PC-3 (cell line): ENCODE results near the gene KCTD16. TPM values are rescaled to one million over a fixed set of nuclear protein-coding genes. Genes with fewer than 3 reads are reported as not detected.

Experiments
- ATAC-seq: fragments of 200-7000 bp; cut with Tn5 transposase; 2 replicates; pipeline ENCODE4 v1.9.1; 2020; ENCODE audit warnings: mild to moderate bottlenecking, moderate library complexity
- BruUV-seq: library from RNA; stranded (reverse); fragments of 400-500 nt; replicated peaks from 2 replicates; lab custom pipeline; 2021; lab: Mats Ljungman, UMichigan
- CTCF ChIA-PET: fragments of 300-600 bp; sonication (Branson Sonifier 250); formaldehyde crosslinking; loops from one replicate; lab custom pipeline; 2022; ENCODE audit warnings: antibody characterized with exemption; lab: Charles Lee
- POLR2A ChIA-PET: fragments of 300-600 bp; sonication (Branson Sonifier 250); formaldehyde crosslinking; loops from one replicate; lab custom pipeline; 2022; ENCODE audit warnings: antibody characterized with exemption; ENCODE audit not compliant: unreplicated experiment; lab: Charles Lee
- DNase-seq: peaks from one replicate; pipeline ENCODE4 v3.0.0-alpha.2; 2015
- H2AFZ ChIP-seq: fragments of 300-600 bp; sonication (generic); 2 replicates; pipeline ENCODE4 v1.6.0; 2016; ENCODE audit warnings: antibody characterized with exemption, low read length
- H3F3A ChIP-seq: fragments of 300-600 bp; sonication (generic); one replicate; pipeline ENCODE4 v1.6.0; 2017; ENCODE audit warnings: antibody characterized with exemption, low read length, control low read depth, mild to moderate bottlenecking; ENCODE audit not compliant: unreplicated experiment
- H3K27ac ChIP-seq: fragments of 300-600 bp; sonication (generic); 2 replicates; pipeline ENCODE4 v1.5.1; 2016; ENCODE audit warnings: mild to moderate bottlenecking, low read length
- H3K27me3 ChIP-seq: fragments of 300-600 bp; sonication (generic); 2 replicates; pipeline ENCODE4 v1.6.1; 2016; ENCODE audit warnings: low read length, mixed read lengths
- H3K36me3 ChIP-seq: fragments of 300-600 bp; sonication (generic); 2 replicates; pipeline ENCODE4 v1.6.1; 2016; ENCODE audit warnings: low read depth, mixed run types, low read length, mixed read lengths
- H3K4me1 ChIP-seq: fragments of 300-600 bp; sonication (generic); 2 replicates; pipeline ENCODE4 v1.5.1; 2016; ENCODE audit warnings: low read length; ENCODE audit not compliant: insufficient read depth
- H3K4me2 ChIP-seq: fragments of 300-600 bp; sonication (generic); 2 replicates; pipeline ENCODE4 v1.6.0; 2016; ENCODE audit warnings: low read length
- H3K4me3 ChIP-seq: fragments of 300-600 bp; sonication (generic); 2 replicates; pipeline ENCODE4 v1.5.1; 2016; ENCODE audit warnings: mild to moderate bottlenecking, low read length, mixed read lengths
- H3K79me2 ChIP-seq: fragments of 300-600 bp; sonication (generic); 2 replicates; pipeline ENCODE4 v1.6.1; 2017; ENCODE audit warnings: low read length, mixed read lengths
- H3K9ac ChIP-seq: fragments of 300-600 bp; sonication (generic); 2 replicates; pipeline ENCODE4 v1.6.0; 2016; ENCODE audit warnings: mild to moderate bottlenecking, low read length
- H3K9me2 ChIP-seq: fragments of 300-600 bp; sonication (generic); replicated peaks from 2 replicates; pipeline ENCODE4 v1.6.1; 2016; ENCODE audit warnings: mixed run types, low read length, mixed read lengths
- H3K9me3 ChIP-seq: fragments of 300-600 bp; sonication (generic); 2 replicates; pipeline ENCODE4 v1.6.1; 2016; ENCODE audit warnings: low read length, mixed read lengths
- H4K20me1 ChIP-seq: fragments of 300-600 bp; sonication (generic); 2 replicates; pipeline ENCODE4 v1.6.1; 2016; ENCODE audit warnings: low read length, mixed read lengths
- EZH2 ChIP-seq: fragments of 300-600 bp; sonication (generic); IDR thresholded peaks from one replicate; pipeline ENCODE4 v1.6.1; 2017; ENCODE audit warnings: antibody characterized with exemption, mild to moderate bottlenecking, low read length; ENCODE audit not compliant: unreplicated experiment
- EZH2phosphoT487 ChIP-seq: fragments of 300-600 bp; sonication (generic); IDR thresholded peaks from 2 replicates; pipeline ENCODE4 v1.6.1; 2018; ENCODE audit warnings: mild to moderate bottlenecking, antibody characterized with exemption, low read length, borderline replicate concordance
- intact Hi-C: fragments of 100-400 bp; cut with micrococcal nuclease; formaldehyde crosslinking; loops from 2 replicates; pipeline ENCODE4 v1.9.0; 2023
- total RNA-seq: library from RNA; depleted of rRNA; stranded (reverse); fragments of >200 nt; gene quantifications from 2 replicates; pipeline ENCODE4 v1.2.3, GENCODE V29; 2014
- TF ChIP-seq, protein P1 (sequence below): fragments of 300-600 bp; sonication (generic); conservative IDR thresholded peaks from 2 replicates; pipeline ENCODE4 v1.5.1; 2017; ENCODE audit warnings: antibody characterized with exemption, low read depth, mild to moderate bottlenecking, low read length

KCTD16 gene
- total RNA-seq, 1 experiment from 2014 or later: not detected

- Histone ChIP-seq H3F3A (no peaks in the 10 kb centered on the region), H4K20me1 (no peaks in the 10 kb centered on the region), H3K9me3 (no peaks in the 10 kb centered on the region), H2AFZ (no peak overlapping the region), H3K9me2 (no peaks in the 10 kb centered on the region), H3K79me2 (no peaks in the 10 kb centered on the region), H3K4me2 (no peak overlapping the region), H3K27me3 (peaks cover 5% of the 10 kb centered on the region; the same call in 1 of the 2 replicates), H3K27ac (no peak overlapping the region), H3K9ac (no peak overlapping the region), H3K4me3 (no peak overlapping the region), H3K36me3 (no peaks in the 10 kb centered on the region), H3K4me1 (no peaks in the 10 kb centered on the region)
- ATAC-seq (no peak), DNase-seq (no peak)
- CTCF ChIA-PET: no interaction called here
- intact Hi-C loops: no loop called here
- POLR2A ChIA-PET: no interaction called here
- no TSS peak for BruUV-seq
- no peak for TF ChIP-seq EZH2
- TF ChIP-seq EZH2phosphoT487: no peak
- TF ChIP-seq, protein P1, sequence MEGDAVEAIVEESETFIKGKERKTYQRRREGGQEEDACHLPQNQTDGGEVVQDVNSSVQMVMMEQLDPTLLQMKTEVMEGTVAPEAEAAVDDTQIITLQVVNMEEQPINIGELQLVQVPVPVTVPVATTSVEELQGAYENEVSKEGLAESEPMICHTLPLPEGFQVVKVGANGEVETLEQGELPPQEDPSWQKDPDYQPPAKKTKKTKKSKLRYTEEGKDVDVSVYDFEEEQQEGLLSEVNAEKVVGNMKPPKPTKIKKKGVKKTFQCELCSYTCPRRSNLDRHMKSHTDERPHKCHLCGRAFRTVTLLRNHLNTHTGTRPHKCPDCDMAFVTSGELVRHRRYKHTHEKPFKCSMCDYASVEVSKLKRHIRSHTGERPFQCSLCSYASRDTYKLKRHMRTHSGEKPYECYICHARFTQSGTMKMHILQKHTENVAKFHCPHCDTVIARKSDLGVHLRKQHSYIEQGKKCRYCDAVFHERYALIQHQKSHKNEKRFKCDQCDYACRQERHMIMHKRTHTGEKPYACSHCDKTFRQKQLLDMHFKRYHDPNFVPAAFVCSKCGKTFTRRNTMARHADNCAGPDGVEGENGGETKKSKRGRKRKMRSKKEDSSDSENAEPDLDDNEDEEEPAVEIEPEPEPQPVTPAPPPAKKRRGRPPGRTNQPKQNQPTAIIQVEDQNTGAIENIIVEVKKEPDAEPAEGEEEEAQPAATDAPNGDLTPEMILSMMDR: no peak
Measured at GRCh38 chr5:144284931-144285502, 114.3 kb downstream of the KCTD16 start.

- POLR2A ChIA-PET: no interaction called here
- H3K4me3 ChIP-seq: no peak overlapping the region
- TF ChIP-seq EZH2: no peak
- TF ChIP-seq, protein P1: no peak
- no peak for TF ChIP-seq EZH2phosphoT487
- no peak overlapping the region for H2AFZ ChIP-seq
- no TSS peak for BruUV-seq
- no peaks in the 10 kb centered on the region for H3K36me3 ChIP-seq
- H3K27me3 ChIP-seq: peaks cover 5% of the 10 kb centered on the region; the same call in 1 of the 2 replicates
- CTCF ChIA-PET: no interaction called here
- no peak overlapping the region for H3K27ac ChIP-seq
- DNase-seq (no peak), ATAC-seq (no peak)
- no peaks in the 10 kb centered on the region for H3K9me3 ChIP-seq
- intact Hi-C loops: no loop called here
- no peaks in the 10 kb centered on the region for H3F3A ChIP-seq
- H3K4me2 ChIP-seq: no peak overlapping the region
- no peaks in the 10 kb centered on the region for H4K20me1 ChIP-seq
- no peaks in the 10 kb centered on the region for H3K79me2 ChIP-seq
- no peaks in the 10 kb centered on the region for H3K9me2 ChIP-seq
- no peak overlapping the region for H3K9ac ChIP-seq
- H3K4me1 ChIP-seq: no peaks in the 10 kb centered on the region
Measured at GRCh38 chr5:144289277-144289676, 118.6 kb downstream of the KCTD16 start.

DNA sequence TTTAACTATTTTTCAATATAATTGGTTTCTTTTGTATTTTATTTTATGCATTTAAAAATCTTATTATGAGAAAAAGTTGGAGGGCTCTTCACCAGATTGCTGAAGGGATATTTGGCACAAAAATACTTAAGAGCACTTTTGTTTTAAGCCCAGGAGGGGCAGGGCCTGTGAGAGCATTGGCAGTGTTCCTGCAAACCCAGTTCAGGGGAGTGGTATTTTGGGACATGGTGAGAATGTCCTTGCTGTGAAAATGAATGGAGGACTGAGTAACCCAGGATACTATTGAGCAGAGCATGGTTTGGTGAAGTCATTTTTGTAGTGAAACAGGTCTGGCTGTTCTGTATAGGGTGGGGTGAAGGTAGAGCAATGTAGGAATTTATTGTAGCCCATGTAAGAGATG lies 121.4 kb downstream of the KCTD16 start:
- H3K9me2 ChIP-seq: no peaks in the 10 kb centered on the region
- H3K79me2 ChIP-seq: no peaks in the 10 kb centered on the region
- intact Hi-C loops: no loop called here
- BruUV-seq: no TSS peak
- H3K9ac ChIP-seq: no peak overlapping the region
- ATAC-seq (no peak), DNase-seq (no peak)
- no peaks in the 10 kb centered on the region for H4K20me1 ChIP-seq
- no peak overlapping the region for H3K4me2 ChIP-seq
- no peaks in the 10 kb centered on the region for H3F3A ChIP-seq
- POLR2A ChIA-PET: no interaction called here
- no peak overlapping the region for H3K27ac ChIP-seq
- H2AFZ ChIP-seq: no peak overlapping the region
- CTCF ChIA-PET: no interaction called here
- H3K9me3 ChIP-seq: no peaks in the 10 kb centered on the region
- H3K4me1 ChIP-seq: no peaks in the 10 kb centered on the region
- H3K4me3 ChIP-seq: no peak overlapping the region
- TF ChIP-seq, protein P1: no peak
- TF ChIP-seq EZH2 (no peak), EZH2phosphoT487 (no peak)
- no peaks in the 10 kb centered on the region for H3K27me3 ChIP-seq
- no peaks in the 10 kb centered on the region for H3K36me3 ChIP-seq
